ENCODE data around the gene SHROOM1.
"Not testable (repeated sequence)": the region's sequence is repeated elsewhere in the genome, so short reads cannot be mapped to it uniquely, and the experiment has no call there.

Gene SHROOM1

GRCh38 chr5:132812123-132812765 lies 18.2 kb downstream of the SHROOM1 start:
- H3K4me3 ChIP-seq (ENCODE audit: low read depth, low read length), result no peak overlapping the region
- no peak for DNase-seq (ENCODE audit: low read depth)

GRCh38 chr5:132810605-132811004 lies 19.8 kb downstream of the SHROOM1 start:
- DNase-seq (ENCODE audit: low read depth), result no peak

GRCh38 chr5:132808866-132809265 lies 21.6 kb downstream of the SHROOM1 start:
- H3K4me3 ChIP-seq (ENCODE audit: low read depth, low read length), result no peak overlapping the region
- no peak for DNase-seq (ENCODE audit: low read depth)

More at GRCh38 chr5:132810605-132811004, 19.8 kb downstream of the SHROOM1 start:
- no peak overlapping the region for H3K4me3 ChIP-seq (ENCODE audit: low read depth, low read length)

- no peak overlapping the region for H3K4me3 ChIP-seq (ENCODE audit: low read depth, low read length)
- no peak for DNase-seq (ENCODE audit: low read depth)
Observed at GRCh38 chr5:132808448-132808847, 22.0 kb downstream of the SHROOM1 start.

DNA sequence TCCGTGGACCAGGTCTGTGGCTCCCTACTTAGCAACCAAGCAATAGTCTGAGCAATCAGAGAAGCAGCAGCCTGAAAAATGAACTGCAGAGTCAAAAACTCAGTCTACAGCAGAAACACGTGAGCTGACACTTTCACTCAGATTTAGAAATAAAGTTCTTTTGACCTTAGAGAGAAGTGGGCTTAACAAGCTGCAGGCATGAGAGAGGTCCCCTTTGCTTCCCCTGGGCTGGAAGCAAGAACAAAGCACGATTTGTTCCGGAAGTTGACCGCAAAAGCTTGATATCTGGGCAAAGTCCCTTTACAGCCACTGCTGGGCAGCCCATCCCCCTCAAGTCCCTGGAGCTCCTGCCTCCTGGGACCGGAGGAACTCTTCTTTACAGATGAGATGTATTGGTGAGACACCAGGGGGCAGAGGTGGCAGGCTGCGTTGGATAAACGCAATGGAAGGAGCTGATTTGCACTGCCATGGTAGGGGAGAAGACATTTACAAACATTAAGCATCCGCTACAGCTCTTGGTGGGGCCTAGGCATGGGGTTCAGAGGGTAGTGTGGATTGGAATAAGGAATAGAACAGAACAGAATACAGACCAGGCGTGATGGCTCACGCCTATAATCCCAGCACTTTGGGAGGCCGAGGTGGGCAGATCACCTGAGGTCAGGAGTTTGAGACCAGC lies 23.1 kb downstream of the SHROOM1 start:
- no peak overlapping the region for H3K4me3 ChIP-seq (ENCODE audit: low read depth, low read length)
- no peak for DNase-seq (ENCODE audit: low read depth)

DNA sequence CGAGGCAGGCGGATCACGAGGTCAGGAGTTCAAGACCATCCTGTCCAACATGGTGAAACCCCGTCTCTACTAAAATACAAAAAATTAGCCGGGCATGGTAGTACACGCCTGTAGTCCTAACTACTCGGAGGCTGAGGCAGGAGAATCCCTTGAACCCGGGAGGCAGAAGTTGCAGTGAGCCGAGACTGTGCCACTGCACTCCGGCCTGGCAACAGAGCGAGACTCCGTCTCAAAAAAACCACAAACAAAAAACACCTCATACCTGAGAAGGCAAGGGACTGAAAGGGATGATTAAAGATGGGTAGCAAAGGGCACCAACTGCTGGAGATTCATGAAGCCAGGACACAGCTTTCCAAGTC lies 23.7 kb downstream of the SHROOM1 start:
- not testable (repeated sequence) for DNase-seq (ENCODE audit: low read depth); H3K4me3 ChIP-seq (ENCODE audit: low read depth, low read length)

DNA sequence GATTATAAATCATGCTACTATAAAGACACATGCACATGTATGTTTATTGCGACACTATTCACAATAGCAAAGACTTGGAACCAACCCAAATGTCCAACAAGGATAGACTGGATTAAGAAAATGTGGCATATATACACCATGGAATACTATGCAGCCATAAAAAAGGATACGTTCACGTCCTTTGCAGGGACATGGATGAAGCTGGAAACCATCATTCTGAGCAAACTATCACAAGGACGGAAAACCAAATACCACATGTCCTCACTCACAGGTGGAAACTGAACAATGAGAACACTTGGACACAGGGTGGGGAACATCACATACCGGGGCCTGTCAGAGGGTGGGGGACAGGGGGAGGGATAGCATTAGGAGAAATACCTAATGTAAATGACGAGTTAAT lies 24.6 kb downstream of the SHROOM1 start:
- DNase-seq (ENCODE audit: low read depth); H3K4me3 ChIP-seq (ENCODE audit: low read depth, low read length): not testable (repeated sequence)

DNA sequence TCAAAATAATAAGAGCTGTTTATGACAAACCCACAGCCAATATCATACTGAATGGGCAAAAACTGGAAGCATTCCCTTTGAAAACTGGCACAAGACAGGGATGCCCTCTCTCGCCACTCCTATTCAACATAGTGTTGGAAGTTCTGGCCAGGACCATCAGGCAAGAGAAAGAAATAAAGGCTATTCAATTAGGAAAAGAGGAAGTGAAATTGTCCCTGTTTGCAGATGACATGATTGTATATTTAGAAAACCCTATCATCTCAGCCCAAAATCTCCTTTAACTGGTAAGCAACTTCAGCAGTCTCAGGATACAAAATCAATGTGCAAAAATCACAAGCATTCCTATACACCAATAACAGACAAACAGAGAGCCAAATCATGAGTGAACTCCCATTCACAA lies 26.2 kb downstream of the SHROOM1 start:
- not testable (repeated sequence) for H3K4me3 ChIP-seq (ENCODE audit: low read depth, low read length); DNase-seq (ENCODE audit: low read depth)

GRCh38 chr5:132802685-132803066 lies 27.8 kb downstream of the SHROOM1 start:
- not testable (repeated sequence) for DNase-seq (ENCODE audit: low read depth); H3K4me3 ChIP-seq (ENCODE audit: low read depth, low read length)

DNA sequence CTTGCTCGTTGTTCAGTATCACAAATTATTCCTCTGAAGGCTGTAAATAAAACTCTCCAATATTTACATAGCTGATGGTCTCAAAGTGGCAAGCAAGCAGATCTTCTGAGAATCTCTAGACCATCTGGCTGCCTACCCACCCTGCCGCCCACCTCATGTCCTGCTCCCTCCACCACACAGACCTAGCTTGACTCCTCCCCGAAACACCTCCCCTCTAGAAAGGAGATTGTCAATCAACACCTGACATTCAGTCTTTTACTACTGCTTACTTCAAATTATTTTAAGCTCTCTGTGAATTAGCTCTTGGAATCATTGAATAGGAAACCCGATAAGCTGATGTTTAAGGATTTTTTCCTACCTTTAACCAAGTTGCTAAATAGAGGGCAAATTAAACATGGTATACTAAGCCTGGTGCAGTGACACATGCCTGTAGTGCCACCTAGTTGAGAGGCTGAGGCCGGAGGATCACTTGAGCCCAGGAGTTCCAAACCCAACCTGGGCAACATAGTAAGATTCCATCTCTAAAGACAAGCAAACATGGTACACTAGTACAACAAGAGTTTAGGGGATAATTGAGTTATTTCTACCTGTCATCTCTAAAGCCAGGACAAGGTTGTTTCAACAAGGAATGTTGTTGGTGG lies 28.3 kb downstream of the SHROOM1 start:
- no peak for DNase-seq (ENCODE audit: low read depth)
- no peak overlapping the region for H3K4me3 ChIP-seq (ENCODE audit: low read depth, low read length)

- H3K4me3 ChIP-seq (ENCODE audit: low read depth, low read length), result no peak overlapping the region
- no peak for DNase-seq (ENCODE audit: low read depth)
Observed at GRCh38 chr5:132800545-132800944, 29.9 kb downstream of the SHROOM1 start.

GRCh38 chr5:132799392-132799791 lies 31.1 kb downstream of the SHROOM1 start:
- DNase-seq (ENCODE audit: low read depth), result no peak
- no peak overlapping the region for H3K4me3 ChIP-seq (ENCODE audit: low read depth, low read length)

GRCh38 chr5:132797651-132798050 lies 32.8 kb downstream of the SHROOM1 start:
- no peak overlapping the region for H3K4me3 ChIP-seq (ENCODE audit: low read depth, low read length)

GRCh38 chr5:132791026-132791425 lies 39.4 kb downstream of the SHROOM1 start:
- no peak for DNase-seq (ENCODE audit: low read depth)

More at GRCh38 chr5:132797651-132798050, 32.8 kb downstream of the SHROOM1 start:
- no peak for DNase-seq (ENCODE audit: low read depth)

GRCh38 chr5:132790201-132790865 lies 40.1 kb downstream of the SHROOM1 start:
- DNase-seq (ENCODE audit: low read depth), result no peak

More at GRCh38 chr5:132791026-132791425, 39.4 kb downstream of the SHROOM1 start:
- no peak overlapping the region for H3K4me3 ChIP-seq (ENCODE audit: low read depth, low read length)

DNA sequence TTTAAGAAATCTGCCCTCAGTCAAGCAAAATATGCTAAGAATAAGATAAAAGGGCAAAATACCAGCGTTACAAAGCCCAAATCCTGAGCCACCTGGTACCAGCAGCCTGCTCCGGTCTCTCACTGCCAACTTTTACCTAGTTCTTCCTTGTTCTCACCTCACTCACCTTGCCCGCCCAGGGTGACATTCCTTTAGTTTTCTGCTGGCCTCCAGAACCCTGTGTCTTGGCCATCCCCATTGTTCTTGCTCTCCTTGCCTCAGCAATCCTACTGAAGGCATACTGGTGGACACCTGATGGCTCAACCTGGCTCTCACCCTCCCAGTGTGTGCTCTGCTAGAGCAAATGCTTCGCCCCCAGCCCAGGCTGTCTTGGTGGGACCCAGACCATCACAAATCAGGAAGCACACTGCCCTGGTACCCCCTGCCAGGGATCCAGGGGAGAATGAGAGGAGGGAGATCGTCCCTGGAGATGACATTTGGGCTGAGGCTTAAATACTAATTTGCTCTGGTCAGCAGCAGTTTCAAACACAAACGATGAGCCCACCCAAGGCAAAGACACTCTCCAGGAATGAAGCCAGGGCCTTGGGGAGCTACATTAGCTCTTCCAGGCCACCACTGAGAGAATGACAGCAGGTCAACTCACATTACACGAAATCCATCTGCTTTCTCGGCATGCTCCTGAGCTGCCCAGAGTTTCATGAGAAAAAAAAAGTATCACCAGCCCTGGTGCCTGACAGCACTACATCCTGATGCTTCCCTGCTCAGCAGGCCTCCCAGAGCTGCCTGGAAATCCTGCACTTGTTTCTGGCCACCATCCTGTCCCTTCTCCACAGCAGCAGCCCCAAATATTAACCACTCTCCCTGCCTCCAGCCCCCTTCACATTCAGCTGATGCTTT lies 41.2 kb downstream of the SHROOM1 start:
- no peak overlapping the region for H3K4me3 ChIP-seq (ENCODE audit: low read depth, low read length)
- DNase-seq (ENCODE audit: low read depth), result no peak

More at GRCh38 chr5:132790201-132790865, 40.1 kb downstream of the SHROOM1 start:
- no peak overlapping the region for H3K4me3 ChIP-seq (ENCODE audit: low read depth, low read length)

GRCh38 chr5:132788508-132788907 lies 41.9 kb downstream of the SHROOM1 start:
- H3K4me3 ChIP-seq (ENCODE audit: low read depth, low read length), result no peak overlapping the region
- DNase-seq (ENCODE audit: low read depth), result no peak

- no peak for DNase-seq (ENCODE audit: low read depth)
- H3K4me3 ChIP-seq (ENCODE audit: low read depth, low read length), result no peak overlapping the region
Observed at GRCh38 chr5:132787076-132787475, 43.4 kb downstream of the SHROOM1 start.

- no peak overlapping the region for H3K4me3 ChIP-seq (ENCODE audit: low read depth, low read length)
- DNase-seq (ENCODE audit: low read depth), result no peak
Observed at GRCh38 chr5:132785864-132786263, 44.6 kb downstream of the SHROOM1 start.
